Lung (tissue), 12 donors: ENCODE data around the gene SRXN1. TPM values are rescaled to one million over a fixed set of nuclear protein-coding genes. Genes with fewer than 3 reads are reported as not detected.

Experiments used
- ATAC-seq: fragments of 200-7000 bp; cut with Tn5 transposase; one replicate; pipeline ENCODE4 v1.9.1; 2020; ENCODE audit warnings: moderate number of reproducible peaks; ENCODE audit not compliant: insufficient read depth, low FRiP score
- DNase-seq, 3 donors: peaks; one replicate each; pipeline ENCODE4 v3.0.0-alpha.2; 2013 to 2017
- H3K27ac ChIP-seq, 2 donors: one replicate each; pipeline ENCODE4 v1.5.1; 2013; ENCODE audit warnings: mild to moderate bottlenecking in 2 of 2, moderate library complexity in 2 of 2, control low read depth in 1 of 2, inconsistent platforms in 1 of 2, low read depth in 1 of 2, low read length in 1 of 2
- H3K27me3 ChIP-seq, 3 donors: one replicate each; pipeline ENCODE4 v1.5.1; 2013; ENCODE audit warnings: low read length in 2 of 3; ENCODE audit not compliant: control insufficient read depth in 3 of 3, insufficient read depth in 3 of 3
- H3K36me3 ChIP-seq, 4 donors: one replicate each; pipeline ENCODE4 v1.5.1; 2013; ENCODE audit warnings: low read length in 4 of 4, mild to moderate bottlenecking in 1 of 4, moderate library complexity in 1 of 4; ENCODE audit not compliant: control insufficient read depth in 4 of 4, insufficient read depth in 4 of 4
- H3K4me1 ChIP-seq, 5 donors: one replicate each; pipeline ENCODE4 v1.5.1; 2013; ENCODE audit warnings: low read length in 5 of 5, mild to moderate bottlenecking in 2 of 5, moderate library complexity in 1 of 5; ENCODE audit not compliant: control insufficient read depth in 5 of 5, insufficient read depth in 5 of 5
- H3K4me3 ChIP-seq: one replicate; pipeline ENCODE4 v1.5.1; 2013; ENCODE audit warnings: mild to moderate bottlenecking, control low read depth, moderate library complexity
- H3K9ac ChIP-seq, 2 donors: one replicate each; pipeline ENCODE4 v1.5.1; 2013; ENCODE audit warnings: low read length in 2 of 2, control low read depth in 1 of 2; ENCODE audit not compliant: insufficient read depth in 1 of 2
- H3K9me3 ChIP-seq, 4 donors: one replicate each; pipeline ENCODE4 v1.5.1; 2013; ENCODE audit warnings: low read length in 3 of 4, mild to moderate bottlenecking in 1 of 4, moderate library complexity in 1 of 4; ENCODE audit not compliant: control insufficient read depth in 4 of 4, insufficient read depth in 3 of 4
- CTCF ChIP-seq: IDR thresholded peaks from 2 replicates; pipeline ENCODE4 v1.5.1; 2012; ENCODE audit warnings: mild to moderate bottlenecking; ENCODE audit errors: control extremely low read depth, extremely low read depth
- WGBS, 2 donors: extraction: QIAGEN DNeasy Blood & Tissue Kit; methylation state at CpG; one replicate each; pipeline ENCODE4 v1.1.7; 2013; 5-methylcytosine and 5-hydroxymethylcytosine counted together
- polyA plus RNA-seq, 2 donors: library from polyadenylated mRNA; stranded (reverse); fragments of 200-250 nt; gene quantifications; one replicate each; pipeline ENCODE4 v1.2.1, GENCODE V29; 2013
- total RNA-seq, 2 donors: library from RNA; depleted of rRNA in 1 of 2; stranded (reverse); fragments of >200 nt in 1 of 2; gene quantifications; one replicate each; pipeline ENCODE4 v1.2.1, GENCODE V29; 2014 to 2021
- donor health status: control.
- donor health status: control.
- donor health status: Bipolar disorder and iron deficiency.
- donor health status: healthy.
- donor health status: DM: yes; HTN: yes; CAD: no.

SRXN1 gene
- total and polyA plus RNA-seq, 4 donors: 6.1 to 47.4 (median 25.3) TPM

- H3K9ac ChIP-seq: no peak overlapping the region
- 53 to 59% methylated on average over 3 of the region's 3 CpGs for WGBS, 2 donors
- ATAC-seq: no peak
- no peak for DNase-seq
- TF ChIP-seq CTCF: no peak
- H3K4me1 ChIP-seq: peaks cover 3 to 16% (median 8%) of the 10 kb centered on the region in 5 donors
- H3K27ac ChIP-seq: no peak overlapping the region
- peaks cover 0 to 31% (median 25%) of the 10 kb centered on the region in 3 donors for H3K27me3 ChIP-seq
- peaks cover 0 to 3% (median 0%) of the 10 kb centered on the region in 4 donors for H3K9me3 ChIP-seq
- H3K4me3 ChIP-seq: no peak overlapping the region
- no peaks in the 10 kb centered on the region for H3K36me3 ChIP-seq
Observed at GRCh38 chr20:673603-674001, 20.6 kb upstream of the SRXN1 start.

- H3K27ac ChIP-seq: no peak overlapping the region
- no peak overlapping the region for H3K4me3 ChIP-seq
- DNase-seq (no peak), ATAC-seq (no peak)
- TF ChIP-seq CTCF: no peak
- peaks cover 0 to 33% (median 24%) of the 10 kb centered on the region in 3 donors for H3K27me3 ChIP-seq
- 25 to 28% methylated on average over 7 of the region's 7 CpGs for WGBS, 2 donors
- H3K9ac ChIP-seq: no peak overlapping the region
- H3K4me1 ChIP-seq: peaks cover 3 to 16% (median 8%) of the 10 kb centered on the region in 5 donors
- H3K36me3 ChIP-seq: no peaks in the 10 kb centered on the region
- H3K9me3 ChIP-seq: peaks cover 0 to 3% (median 0%) of the 10 kb centered on the region in 4 donors
Observed at GRCh38 chr20:672963-673602, 20.1 kb upstream of the SRXN1 start.

GRCh38 chr20:671252-672030 is 18.4 kb upstream of the SRXN1 start:
- Histone ChIP-seq H3K9ac (no peak overlapping the region), H3K4me1 (peaks cover 3 to 16% (median 8%) of the 10 kb centered on the region in 5 donors), H3K9me3 (peaks cover 0 to 3% (median 0%) of the 10 kb centered on the region in 4 donors), H3K36me3 (no peaks in the 10 kb centered on the region), H3K27me3 (peaks cover 0 to 36% (median 24%) of the 10 kb centered on the region in 3 donors), H3K4me3 (no peak overlapping the region), H3K27ac (no peak overlapping the region)
- DNase-seq (peak in 1 of 3 donors; percentile 36), ATAC-seq (no peak)
- no peak for TF ChIP-seq CTCF
- WGBS, 2 donors: 28 to 60% methylated on average over 9 of the region's 9 CpGs
